Nephron progenitor cell (in vitro differentiated cells): Measurements from ENCODE around the gene ARHGEF4.

ENCODE experiments used
- DNase-seq: peaks from one replicate; pipeline ENCODE4 v3.0.0; 2021
- H3K27ac Mint-ChIP-seq: 2 replicates; pipeline ENCODE4 v1.8.0; 2021; ENCODE audit warnings: mild to moderate bottlenecking, moderate library complexity, mixed read lengths
- H3K27me3 Mint-ChIP-seq: 2 replicates; pipeline ENCODE4 v1.8.0; 2021; ENCODE audit warnings: mild to moderate bottlenecking, low read depth, mixed read lengths; ENCODE audit not compliant: poor library complexity
- H3K36me3 Mint-ChIP-seq: 2 replicates; pipeline ENCODE4 v1.8.0; 2021; ENCODE audit warnings: low read depth, mixed read lengths
- H3K4me1 Mint-ChIP-seq: 2 replicates; pipeline ENCODE4 v1.8.0; 2021; ENCODE audit warnings: mixed read lengths
- H3K4me3 Mint-ChIP-seq: 2 replicates; pipeline ENCODE4 v1.8.0; 2021; ENCODE audit warnings: mild to moderate bottlenecking, moderate library complexity, mixed read lengths
- H3K9me3 Mint-ChIP-seq: 2 replicates; pipeline ENCODE4 v1.8.0; 2021; ENCODE audit warnings: mild to moderate bottlenecking, moderate library complexity, mixed read lengths
- CTCF ChIP-seq: fragments of 200-600 bp; sonication (generic); IDR thresholded peaks from 2 replicates; pipeline ENCODE4 v1.5.0; 2021; ENCODE audit warnings: antibody characterized with exemption

The ARHGEF4 gene

GRCh38 chr2:130853391-130853790 is 16.7 kb downstream of the ARHGEF4 start:
- Mint-ChIP-seq H3K27me3 (peaks cover 11% of the 10 kb centered on the region), H3K4me1 (peaks cover 11% of the 10 kb centered on the region), H3K27ac (no peak overlapping the region), H3K4me3 (no peak overlapping the region), H3K36me3 (no peaks in the 10 kb centered on the region), H3K9me3 (peaks cover 4% of the 10 kb centered on the region)
- TF ChIP-seq CTCF: no peak
- no peak for DNase-seq

DNA sequence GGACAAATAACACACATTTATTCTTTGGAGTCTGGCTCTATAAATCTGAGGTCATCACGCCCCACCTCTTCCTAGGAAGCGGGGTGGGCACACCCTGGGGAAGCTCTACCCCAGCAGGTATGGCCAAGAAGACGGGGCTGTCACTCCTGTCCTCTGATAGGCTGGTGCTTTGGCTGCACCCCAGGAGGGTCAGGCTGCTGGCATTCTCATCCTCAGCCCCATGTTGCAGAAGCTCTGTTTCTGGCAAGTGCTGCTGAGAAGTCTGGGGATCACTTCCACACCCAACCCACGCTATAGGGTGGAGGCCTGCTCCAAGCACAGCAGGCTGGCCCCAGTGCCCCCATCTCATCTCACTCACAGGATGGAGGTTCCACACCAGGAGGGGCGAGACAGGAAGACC is 17.6 kb downstream of the ARHGEF4 start:
- Mint-ChIP-seq H3K4me3 (no peak overlapping the region), H3K27ac (no peak overlapping the region), H3K9me3 (peaks cover 4% of the 10 kb centered on the region), H3K36me3 (no peaks in the 10 kb centered on the region), H3K4me1 (peaks cover 8% of the 10 kb centered on the region), H3K27me3 (peaks cover 7% of the 10 kb centered on the region)
- no peak for DNase-seq
- TF ChIP-seq CTCF: no peak

DNA sequence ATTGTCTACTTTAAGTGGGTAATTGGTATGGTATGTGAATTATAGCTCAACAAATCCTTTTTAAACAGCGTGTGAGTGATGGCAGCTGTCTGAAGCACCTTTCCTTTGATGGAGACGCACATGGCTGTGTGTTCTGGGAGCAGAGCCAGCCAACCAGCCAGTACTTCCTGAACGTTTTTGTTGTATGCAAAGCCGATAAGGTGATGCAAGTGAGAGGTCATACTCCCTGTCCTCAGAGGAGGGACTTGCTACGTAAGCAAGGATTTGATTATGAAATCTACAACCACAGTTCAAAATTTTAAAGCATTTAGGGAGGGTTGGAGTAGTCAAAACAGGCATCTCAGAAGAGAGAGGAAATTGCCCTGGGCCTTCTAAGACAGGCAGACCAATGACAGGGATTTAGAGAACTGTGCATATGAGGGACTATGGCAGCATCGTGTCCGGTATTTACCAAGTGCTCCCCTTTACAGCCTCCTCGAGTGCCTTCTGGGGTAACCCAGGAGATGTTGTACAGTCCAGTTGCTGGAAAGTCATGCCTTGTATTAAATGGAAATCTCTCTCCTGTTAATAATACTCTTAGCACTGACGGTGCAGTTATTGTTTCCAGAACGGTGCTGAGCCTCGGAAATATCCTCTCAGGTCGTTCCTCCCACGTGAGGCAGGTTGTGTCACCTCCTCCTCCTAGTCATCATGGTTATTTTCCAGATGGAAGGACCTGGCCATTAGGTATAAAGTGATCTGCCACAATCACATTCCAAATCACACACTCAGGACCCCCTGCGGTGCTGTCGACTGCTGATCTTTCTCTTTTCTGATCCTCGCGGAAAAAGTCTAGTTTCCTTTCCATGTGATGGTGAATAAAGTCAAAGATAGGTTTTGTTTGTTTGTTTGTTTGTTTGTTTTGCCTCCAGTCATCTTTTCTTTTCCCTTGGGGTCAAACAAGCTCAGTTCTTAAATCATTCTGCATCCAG is 28.4 kb downstream of the ARHGEF4 start:
- H3K27ac Mint-ChIP-seq: no peak overlapping the region

DNA sequence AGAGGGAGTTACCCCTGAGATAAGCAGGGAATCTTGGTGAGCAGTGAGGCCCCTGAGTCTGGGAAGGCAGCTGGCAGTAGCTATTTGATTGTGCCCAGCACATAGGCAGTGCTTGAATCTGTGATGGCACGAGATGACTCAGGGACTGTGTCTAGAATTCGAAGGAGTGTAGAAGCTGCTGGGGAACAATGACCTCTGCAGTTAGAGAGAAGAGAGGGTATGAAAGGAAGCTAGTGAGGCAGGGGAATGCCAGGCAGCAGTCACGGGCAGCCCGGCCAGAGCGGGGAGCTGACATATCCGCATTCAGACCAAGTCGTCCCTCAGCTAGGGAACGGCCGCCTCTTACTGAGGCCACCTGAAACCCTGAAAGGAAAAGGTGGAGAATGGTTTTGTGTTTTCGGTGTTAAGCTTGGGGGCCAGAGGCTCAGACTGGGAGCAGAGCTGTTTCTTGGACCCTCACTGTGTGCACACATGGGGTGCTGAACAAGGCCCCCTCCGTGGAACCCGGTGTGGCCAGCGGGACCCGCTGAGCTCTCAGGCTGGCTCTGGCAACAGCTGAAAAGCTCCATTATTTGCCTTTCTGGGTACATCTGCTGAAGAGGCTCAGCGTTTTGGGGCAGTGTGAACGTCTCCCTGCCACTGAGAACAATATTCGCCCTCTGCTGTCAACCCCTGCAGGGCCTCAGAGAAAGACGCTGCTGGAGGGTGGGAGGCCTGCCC is 32.9 kb downstream of the ARHGEF4 start:
- no peak for TF ChIP-seq CTCF
- DNase-seq: no peak
- H3K27ac Mint-ChIP-seq: no peak overlapping the region

More for the DNA sequence above, 28.4 kb downstream of the ARHGEF4 start:
- Mint-ChIP-seq H3K36me3 (no peaks in the 10 kb centered on the region), H3K4me3 (no peak overlapping the region), H3K9me3 (no peaks in the 10 kb centered on the region), H3K27me3 (peaks cover 6% of the 10 kb centered on the region), H3K4me1 (peaks cover 5% of the 10 kb centered on the region)
- TF ChIP-seq CTCF: no peak
- DNase-seq: no peak

DNA sequence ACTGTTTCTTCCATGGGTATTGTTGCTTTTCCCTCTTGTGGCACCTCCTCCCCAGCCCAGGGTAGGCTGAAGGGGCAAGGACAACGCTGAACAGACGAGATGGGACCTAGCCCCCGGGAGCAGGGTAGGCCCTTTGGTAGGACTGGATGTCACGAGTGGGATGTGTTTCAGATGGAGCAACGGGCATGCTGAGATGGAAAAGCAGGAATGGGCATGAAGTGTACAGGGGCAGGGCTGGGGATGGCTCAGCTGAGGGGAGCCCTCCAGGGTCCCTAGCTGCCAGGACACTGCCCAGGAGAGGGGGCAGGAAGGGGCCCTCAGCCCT is 33.4 kb downstream of the ARHGEF4 start:
- Mint-ChIP-seq H3K4me1 (peaks cover 17% of the 10 kb centered on the region), H3K9me3 (peaks cover under 1% of the 10 kb centered on the region), H3K27ac (no peak overlapping the region), H3K36me3 (no peaks in the 10 kb centered on the region), H3K27me3 (peaks cover 9% of the 10 kb centered on the region), H3K4me3 (no peak overlapping the region)
- TF ChIP-seq CTCF: no peak
- DNase-seq: no peak

More for the DNA sequence above, 32.9 kb downstream of the ARHGEF4 start:
- no peaks in the 10 kb centered on the region for H3K36me3 Mint-ChIP-seq
- H3K27me3 Mint-ChIP-seq: peaks cover 9% of the 10 kb centered on the region
- no peak overlapping the region for H3K4me3 Mint-ChIP-seq
- H3K9me3 Mint-ChIP-seq: no peaks in the 10 kb centered on the region
- H3K4me1 Mint-ChIP-seq: peaks cover 17% of the 10 kb centered on the region
